Adipocyte (in vitro differentiated cells): Measurements from ENCODE around the gene FMC1.
A peak's percentile ranks its signal among the peaks of the same experiment; 100 is the strongest.

Experiments used
- DNase-seq: peaks from one replicate; pipeline ENCODE4 v3.0.0-alpha.2; 2015; ENCODE audit warnings: low read depth
- H3K27me3 ChIP-seq: replicated peaks from 2 replicates; pipeline ENCODE4 v1.7.0; 2013; ENCODE audit warnings: mild to moderate bottlenecking, low read length, moderate library complexity; ENCODE audit not compliant: control insufficient read depth, insufficient read depth
- H3K36me3 ChIP-seq: 2 replicates; pipeline ENCODE4 v1.7.0; 2013; ENCODE audit warnings: low read length, mild to moderate bottlenecking, moderate library complexity; ENCODE audit not compliant: control insufficient read depth, insufficient read depth, severe bottlenecking
- H3K4me1 ChIP-seq: 2 replicates; pipeline ENCODE4 v1.7.0; 2013; ENCODE audit warnings: mild to moderate bottlenecking, low read length, moderate library complexity; ENCODE audit not compliant: control insufficient read depth, insufficient read depth
- H3K4me3 ChIP-seq: 2 replicates; pipeline ENCODE4 v1.7.0; 2013; ENCODE audit warnings: mild to moderate bottlenecking, low read length, moderate library complexity
- H3K9ac ChIP-seq: 2 replicates; pipeline ENCODE4 v1.7.0; 2013; ENCODE audit warnings: mild to moderate bottlenecking, low read length, moderate library complexity
- H3K9me3 ChIP-seq: 2 replicates; pipeline ENCODE4 v1.7.0; 2013; ENCODE audit warnings: mild to moderate bottlenecking, low read length, moderate library complexity; ENCODE audit not compliant: control insufficient read depth

Gene FMC1

GRCh38 chr7:139387594-139387993 lies 46.5 kb downstream of the FMC1 start:
- H3K36me3 ChIP-seq, result peaks cover 67% of the 10 kb centered on the region
- no peak overlapping the region for H3K4me3 ChIP-seq
- no peaks in the 10 kb centered on the region for H3K9me3 ChIP-seq
- H3K9ac ChIP-seq, result no peak overlapping the region
- no peaks in the 10 kb centered on the region for H3K27me3 ChIP-seq
- DNase-seq, result no peak
- H3K4me1 ChIP-seq, result no peaks in the 10 kb centered on the region

- Histone ChIP-seq H3K36me3 (peaks cover 68% of the 10 kb centered on the region), H3K9ac (no peak overlapping the region), H3K4me3 (no peak overlapping the region), H3K9me3 (no peaks in the 10 kb centered on the region), H3K27me3 (no peaks in the 10 kb centered on the region), H3K4me1 (no peaks in the 10 kb centered on the region)
- peak; percentile 40 for DNase-seq
Measured at GRCh38 chr7:139389091-139389490, 48.0 kb downstream of the FMC1 start.

DNA sequence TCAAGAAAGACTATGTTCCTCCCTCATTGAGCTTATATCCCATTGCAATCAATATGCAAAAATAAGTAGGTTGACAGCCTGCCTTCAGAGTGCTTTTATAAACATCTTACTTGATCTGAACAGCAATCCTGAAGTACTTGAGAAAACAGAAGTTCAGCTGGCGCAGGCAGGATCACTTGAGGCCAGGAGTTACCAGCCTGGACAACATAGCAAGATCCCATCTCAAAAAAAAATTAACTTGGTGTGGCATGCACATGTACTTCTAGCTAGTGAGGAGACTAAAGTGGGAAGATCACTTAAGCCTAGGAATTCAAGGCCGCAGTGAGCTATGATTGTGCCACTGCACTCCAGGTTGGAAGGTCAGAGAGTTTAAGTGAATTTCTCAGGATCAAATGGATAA lies 48.6 kb downstream of the FMC1 start:
- H3K9me3 ChIP-seq, result no peaks in the 10 kb centered on the region
- no peaks in the 10 kb centered on the region for H3K27me3 ChIP-seq
- DNase-seq, result no peak
- H3K9ac ChIP-seq, result no peak overlapping the region
- no peaks in the 10 kb centered on the region for H3K4me1 ChIP-seq
- peaks cover 62% of the 10 kb centered on the region for H3K36me3 ChIP-seq
- no peak overlapping the region for H3K4me3 ChIP-seq

DNA sequence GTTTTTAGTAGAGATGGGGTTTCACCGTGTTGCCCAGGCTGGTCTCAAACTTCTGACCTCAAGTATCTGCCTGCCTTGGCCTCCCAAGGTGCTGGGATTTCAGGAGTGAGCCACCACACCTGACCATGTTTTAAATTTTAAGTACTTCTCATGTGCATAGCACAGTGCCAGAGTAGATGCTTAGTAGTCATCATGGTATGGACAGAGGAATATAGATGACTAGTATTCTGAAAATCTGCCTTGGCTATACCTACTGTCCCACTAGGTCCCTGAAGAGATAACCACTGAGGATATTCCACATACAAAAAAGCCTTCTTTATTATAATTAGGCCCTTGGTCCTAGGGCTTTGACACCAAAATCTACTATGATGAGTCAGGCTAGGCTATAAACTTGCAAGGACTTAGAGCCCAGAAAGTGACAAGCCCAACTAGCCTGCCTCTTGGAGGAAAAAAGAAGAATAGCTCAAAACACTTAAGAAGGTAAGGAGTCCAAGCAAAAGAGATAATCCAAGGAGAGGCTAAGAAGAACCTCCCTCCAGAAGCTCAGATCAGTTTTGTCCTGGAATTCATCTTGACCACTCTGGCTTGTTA lies 52.6 kb downstream of the FMC1 start:
- Histone ChIP-seq H3K36me3 (peaks cover 52% of the 10 kb centered on the region), H3K27me3 (no peaks in the 10 kb centered on the region), H3K9me3 (no peaks in the 10 kb centered on the region), H3K4me1 (peaks cover 11% of the 10 kb centered on the region), H3K9ac (no peak overlapping the region), H3K4me3 (no peak overlapping the region)
- no peak for DNase-seq

DNA sequence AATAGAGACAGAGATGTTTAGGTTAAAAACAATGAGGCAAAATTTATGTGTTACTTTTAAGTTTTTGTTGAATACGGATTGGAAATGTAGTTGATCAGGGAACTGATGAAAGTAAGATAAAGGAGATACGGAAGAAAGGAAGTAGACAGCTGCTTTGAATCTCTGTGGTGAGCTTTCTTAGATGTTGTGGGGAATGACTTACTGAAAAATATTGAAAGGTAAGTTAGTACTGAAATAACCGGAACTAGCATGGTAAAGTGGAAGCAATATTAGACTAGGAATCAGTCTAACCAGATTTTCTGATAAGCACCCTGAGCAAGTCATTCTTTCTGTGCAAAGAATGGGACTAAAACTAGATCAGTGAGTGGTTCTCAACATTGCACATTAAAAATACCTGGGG lies 53.4 kb downstream of the FMC1 start:
- peaks cover 50% of the 10 kb centered on the region for H3K36me3 ChIP-seq
- no peak for DNase-seq
- H3K4me3 ChIP-seq, result no peak overlapping the region
- peaks cover 11% of the 10 kb centered on the region for H3K4me1 ChIP-seq
- no peaks in the 10 kb centered on the region for H3K9me3 ChIP-seq
- H3K9ac ChIP-seq, result no peak overlapping the region
- no peaks in the 10 kb centered on the region for H3K27me3 ChIP-seq
